Endothelial cell of umbilical vein (primary cell): ENCODE measurements around the gene COMT. TPM values are rescaled to one million over a fixed set of nuclear protein-coding genes. Genes with fewer than 3 reads are reported as not detected.

ENCODE experiments used
- BruUV-seq: library from RNA; stranded (reverse); fragments of 400-500 nt; replicated peaks from 2 replicates; lab custom pipeline; 2021; lab: Mats Ljungman, UMichigan
- CTCF ChIA-PET: fragments of 300-600, 350-600 bp; sonication (Branson Sonifier 250); formaldehyde crosslinking; loops from one replicate; lab custom pipeline; 2021; ENCODE audit warnings: antibody characterized with exemption, inconsistent platforms; lab: Charles Lee
- POLR2A ChIA-PET: fragments of 300-600, 350-600 bp; sonication (Branson Sonifier 250); formaldehyde crosslinking; loops from one replicate; lab custom pipeline; 2021; ENCODE audit warnings: antibody characterized with exemption, inconsistent platforms; lab: Charles Lee
- DNase-seq: peaks from one replicate; pipeline ENCODE4 v3.0.0-alpha.2; 2011; ENCODE audit warnings: low read depth, low spot score
- FAIRE-seq: peaks from 2 replicates; lab custom pipeline; 2011; peaks lifted over from hg19 to GRCh38; lab: Jason Lieb, UNC
- H2AFZ ChIP-seq: 2 replicates; pipeline ENCODE4 v1.6.0; 2012; ENCODE audit warnings: low read depth, low read length, control low read depth, inconsistent platforms
- H3K27ac ChIP-seq: 2 replicates; pipeline ENCODE4 v1.5.1; 2011; ENCODE audit warnings: low read depth, mild to moderate bottlenecking, control low read depth, low read length, moderate library complexity; ENCODE audit not compliant: insufficient read depth
- H3K27me3 ChIP-seq, 2 experiments: 2 replicates each; pipeline versions ENCODE4 v1.6.0 to v1.6.1; 2011; ENCODE audit warnings: low read length in 2 of 2, mixed read lengths in 1 of 2; ENCODE audit not compliant: control insufficient read depth in 2 of 2, insufficient read depth in 2 of 2
- H3K36me3 ChIP-seq, 2 experiments: 2 replicates in 1 of 2; 3 replicates in 1 of 2; pipeline ENCODE4 v1.5.1; 2011; ENCODE audit warnings: low read length in 2 of 2, mild to moderate bottlenecking in 1 of 2, moderate library complexity in 1 of 2; ENCODE audit not compliant: control insufficient read depth in 2 of 2, insufficient read depth in 2 of 2; ENCODE audit errors: extremely low read depth in 1 of 2
- H3K4me1 ChIP-seq: 3 replicates; pipeline ENCODE4 v1.5.1; 2011; ENCODE audit warnings: mild to moderate bottlenecking, low read length; ENCODE audit not compliant: control insufficient read depth, insufficient read depth; ENCODE audit errors: extremely low read depth
- H3K4me2 ChIP-seq: 2 replicates; pipeline ENCODE4 v1.6.1; 2011; ENCODE audit warnings: low read length, control low read depth, mixed read lengths; ENCODE audit not compliant: insufficient read depth
- H3K4me3 ChIP-seq, 3 experiments: fragments of 200-600 bp in 1 of 3; sonication (generic), shearing (Covaris generic) in 1 of 3; replicated peaks in 1 of 3; 2 replicates each; pipeline ENCODE4 v1.5.1; 2011 to 2016; ENCODE audit warnings: control low read depth in 3 of 3, low read length in 3 of 3, mild to moderate bottlenecking in 2 of 3, inconsistent platforms in 1 of 3, low read depth in 1 of 3, moderate library complexity in 1 of 3; ENCODE audit not compliant: insufficient read depth in 1 of 3
- H3K79me2 ChIP-seq: 2 replicates; pipeline ENCODE4 v1.6.0; 2012; ENCODE audit warnings: low read length, inconsistent platforms; ENCODE audit not compliant: control insufficient read depth, insufficient read depth
- H3K9ac ChIP-seq: replicated peaks from 2 replicates; pipeline ENCODE3; 2011; ENCODE audit warnings: low read length, control low read depth; ENCODE audit not compliant: insufficient read depth; ENCODE audit errors: extremely low read depth
- H3K9me1 ChIP-seq: replicated peaks from 3 replicates; pipeline ENCODE4 v1.6.0; 2011; ENCODE audit warnings: mild to moderate bottlenecking, low read length; ENCODE audit not compliant: control insufficient read depth, insufficient read depth; ENCODE audit errors: extremely low read depth
- H3K9me3 ChIP-seq: replicated peaks from 2 replicates; pipeline ENCODE4 v1.5.1; 2012; ENCODE audit warnings: low read length, inconsistent platforms; ENCODE audit not compliant: control insufficient read depth, insufficient read depth
- H4K20me1 ChIP-seq: replicated peaks from 2 replicates; pipeline ENCODE3; 2011; ENCODE audit warnings: mild to moderate bottlenecking, low read length; ENCODE audit not compliant: control insufficient read depth, insufficient read depth; ENCODE audit errors: extremely low read depth
- CTCF ChIP-seq, 2 donors: IDR thresholded peaks; 1 replicate in 1 of 2; 2 replicates in 1 of 2; pipeline ENCODE4 v1.5.1; 2011; ENCODE audit warnings: low read length in 2 of 2, mild to moderate bottlenecking in 2 of 2, moderate library complexity in 2 of 2, control low read depth in 1 of 2, inconsistent platforms in 1 of 2, low read depth in 1 of 2; ENCODE audit not compliant: insufficient read depth in 1 of 2; ENCODE audit errors: extremely low read depth in 1 of 2
- EZH2 ChIP-seq: IDR thresholded peaks from 2 replicates; pipeline ENCODE4 v1.6.1; 2012; ENCODE audit warnings: borderline replicate concordance, low read depth, mild to moderate bottlenecking, moderate library complexity, low read length, inconsistent platforms; ENCODE audit not compliant: severe bottlenecking
- FOS ChIP-seq: IDR thresholded peaks from 2 replicates; pipeline ENCODE4 v1.6.1; 2011; ENCODE audit warnings: mild to moderate bottlenecking, low read length, moderate library complexity, borderline replicate concordance; ENCODE audit not compliant: insufficient read depth
- GATA2 ChIP-seq: IDR thresholded peaks from 2 replicates; pipeline ENCODE4 v1.7.0; 2011; ENCODE audit warnings: low read depth, mild to moderate bottlenecking, moderate library complexity, mixed read lengths, low read length; ENCODE audit not compliant: insufficient read length, insufficient read depth
- JUN ChIP-seq: IDR thresholded peaks from 2 replicates; pipeline ENCODE4 v1.6.1; 2011; ENCODE audit warnings: borderline replicate concordance, low read depth; ENCODE audit not compliant: insufficient read length, insufficient read depth
- MAX ChIP-seq: IDR thresholded peaks from 2 replicates; pipeline ENCODE4 v1.6.1; 2011; ENCODE audit not compliant: insufficient read depth, insufficient read length
- MYC ChIP-seq: IDR thresholded peaks from one replicate; pipeline ENCODE4 v1.6.1; 2011; ENCODE audit warnings: mild to moderate bottlenecking, low read depth, low read length
- POLR2A ChIP-seq: IDR thresholded peaks from 2 replicates; pipeline ENCODE4 v1.6.1; 2012; ENCODE audit warnings: low read depth, mild to moderate bottlenecking, control low read depth, low read length
- POLR2AphosphoS5 ChIP-seq: IDR thresholded peaks from 2 replicates; pipeline ENCODE4 v1.6.1; 2012; ENCODE audit warnings: low read depth, mild to moderate bottlenecking, control low read depth, low read length, moderate library complexity; ENCODE audit not compliant: insufficient read depth
- dilution Hi-C: fragments of 300-500 bp; cut with MboI; formaldehyde crosslinking; loops from one replicate; pipeline ENCODE4 v1.15.0; 2019; ENCODE audit warnings: low sequenced_read_pairs; ENCODE audit not compliant: extremely low pct_ligation_motif_present
- intact Hi-C: fragments of 100-400 bp; cut with micrococcal nuclease; formaldehyde crosslinking; loops from one replicate; pipeline ENCODE4 v1.10.0; 2022
- polyA plus RNA-seq, 4 experiments: library from polyadenylated mRNA; depleted of rRNA in 3 of 4; stranded (reverse) in 3 of 4; unstranded in 1 of 4; fragments of >200 nt; gene quantifications; 2 replicates each; pipeline versions ENCODE4 v1.2.1 to v1.2.3, GENCODE V29; 2011 to 2012; ENCODE audit warnings: missing spikeins in 1 of 4
- total RNA-seq: library from RNA; stranded (reverse); gene quantifications from 2 replicates; pipeline ENCODE4 v1.2.3, GENCODE V29; 2021

The COMT gene
- total and polyA plus RNA-seq, 2 donors (not counting 3 experiments of a cell fraction or from before 2014, with no cell fraction given) = 221 to 537 TPM

GRCh38 chr22:20015187-20015625 lies 73.6 kb downstream of the COMT start:
- Histone ChIP-seq H3K9me3 (no peaks in the 10 kb centered on the region), H3K27ac (no peak overlapping the region), H3K79me2 (no peaks in the 10 kb centered on the region), H4K20me1 (no peaks in the 10 kb centered on the region), H3K4me3 (no peak overlapping the region), H3K4me2 (no peak overlapping the region), H3K27me3 (no peaks in the 10 kb centered on the region), H3K4me1 (peaks cover 8% of the 10 kb centered on the region), H3K9me1 (no peaks in the 10 kb centered on the region), H2AFZ (no peak overlapping the region), H3K9ac (no peak overlapping the region), H3K36me3 (no peaks in the 10 kb centered on the region)
- ChIA-PET CTCF (interaction anchor here (1.0 to 7.3 kb wide), 10 partner anchors 12 to 285 kb away, joined by 3 to 304 read pairs (median 7); no protein-coding TSS in a partner anchor), POLR2A (no interaction called here)
- FAIRE-seq (no peak), DNase-seq (no peak)
- intact Hi-C loops (no loop called here), dilution Hi-C loops (no loop called here)
- TF ChIP-seq MAX (no peak), POLR2AphosphoS5 (no peak), JUN (no peak), CTCF (IDR thresholded peaks at IDR 0.05; ENCODE audit: extremely low read depth in 1 of 2, insufficient read depth in 1 of 2, low read depth in 1 of 2, low read length in 2 of 2) (no peak), FOS (no peak), GATA2 (no peak), MYC (no peak), POLR2A (no peak), EZH2 (no peak)
- no TSS peak for BruUV-seq
